ENCODE results near the gene FANCI.

Gene FANCI

GRCh38 chr15:89363770-89364169, 120.0 kb downstream of the FANCI start:
- no peak for DNase-seq

- no peak for DNase-seq
Measured at GRCh38 chr15:89364341-89364740, 120.6 kb downstream of the FANCI start.

DNA sequence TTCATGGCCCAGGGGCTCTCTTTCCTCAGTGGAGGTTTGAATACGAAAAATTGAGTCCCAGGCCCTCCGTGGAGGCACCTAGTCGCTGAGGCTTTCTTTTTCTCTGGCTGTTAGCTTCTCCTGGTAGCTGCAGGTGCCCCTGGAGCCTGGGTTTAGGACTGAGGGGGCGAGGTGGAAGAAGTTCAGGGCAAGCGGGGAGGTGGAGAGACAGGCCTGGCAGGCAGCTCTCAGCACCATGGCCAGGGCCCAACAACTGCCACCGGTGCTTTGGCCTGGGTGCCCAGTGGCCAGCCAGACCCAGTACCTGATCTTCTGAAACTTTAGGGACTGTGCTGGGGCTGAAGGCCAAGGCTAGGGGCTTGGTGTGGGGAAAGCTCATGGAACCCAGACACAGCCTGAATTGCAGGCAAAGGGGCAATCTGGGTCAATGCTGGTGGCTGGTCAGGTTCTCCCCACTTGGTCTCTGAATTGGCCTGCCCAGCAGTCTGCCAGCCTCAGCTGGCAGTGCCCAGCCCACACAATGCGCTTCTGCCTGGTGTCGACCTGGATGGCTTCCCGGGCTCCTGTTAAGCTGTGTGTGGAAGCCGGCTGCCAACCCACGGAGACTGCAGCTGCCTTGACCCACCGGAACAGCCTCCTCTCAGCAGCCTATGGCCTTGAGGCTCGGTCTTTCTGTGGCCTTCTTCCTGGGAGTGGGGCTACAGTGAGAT, 121.1 kb downstream of the FANCI start:
- DNase-seq, result no peak

DNA sequence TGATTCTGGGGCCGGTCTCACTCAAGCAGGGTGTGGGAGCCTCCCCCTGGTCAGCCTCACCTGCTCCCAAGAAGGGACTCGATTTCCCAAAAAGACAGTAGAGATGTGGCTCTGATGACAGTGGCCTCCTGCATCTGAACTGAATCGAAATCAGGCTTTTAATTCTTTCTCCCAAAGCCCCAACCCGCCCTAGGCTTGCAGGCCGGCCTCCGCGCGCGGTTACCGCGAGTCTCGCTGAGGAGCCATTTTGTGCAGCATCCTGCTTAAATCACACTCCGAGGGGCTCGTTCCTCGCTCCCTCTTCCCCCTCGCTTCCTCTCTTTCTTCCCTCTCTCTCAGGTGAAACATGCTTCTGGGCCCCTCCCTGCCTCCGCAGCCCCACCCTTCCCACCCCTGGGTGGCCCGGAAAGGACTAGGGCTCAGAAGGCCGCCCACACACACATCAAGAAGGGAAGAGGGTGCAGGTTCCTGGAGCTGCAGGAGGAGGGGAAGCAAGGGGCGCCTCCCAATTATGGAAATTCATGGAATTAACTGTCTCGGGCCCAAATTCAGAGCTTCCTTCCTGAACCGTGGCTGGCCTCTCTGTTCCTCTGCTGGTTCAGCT, 121.8 kb downstream of the FANCI start:
- no peak for DNase-seq

Data from activated naive CD4-positive, alpha-beta T cell treated with Interleukin-2 at 50 U/mL for 16 hours (primary cell).